ENCODE measurements around the gene SIK3. TPM values are rescaled to one million over a fixed set of nuclear protein-coding genes. Genes with fewer than 3 reads are reported as not detected.

The SIK3 gene
- polyA plus RNA-seq, 1 of the 3 experiments (the other 2 are of a cell fraction), result 5.1 TPM

- Histone ChIP-seq H2AFZ (ENCODE audit: low read depth) (no peak overlapping the region), H3K4me3 (ENCODE audit: low read depth in 2 of 2, low read length in 1 of 2) (peak overlapping the region; percentile 82), H3K9me3 (no peaks in the 10 kb centered on the region), H3K4me2 (peak overlapping the region; percentile 82), H3K36me3 (replicated peaks in 1 of 2; ENCODE audit: control insufficient read depth in 1 of 2, insufficient read depth in 2 of 2, low read length in 1 of 2) (peaks cover 0 to 3% of the 10 kb centered on the region in 2 experiments), H3K9ac (peak overlapping the region; percentile 86), H3K9me2 (no peaks in the 10 kb centered on the region), H4K20me1 (ENCODE audit: insufficient read depth) (peaks cover 29% of the 10 kb centered on the region), H3K4me1 (ENCODE audit: control insufficient read depth in 1 of 2, insufficient read depth in 2 of 2, low read depth in 1 of 2, low read length in 1 of 2) (peaks cover 29 to 30% of the 10 kb centered on the region in 2 experiments), H3K79me2 (ENCODE audit: insufficient read depth) (peaks cover 58% of the 10 kb centered on the region), H3K27ac (ENCODE audit: low read depth in 2 of 2, low read length in 1 of 2) (no peak overlapping the region; a peak in 1 of 4 replicates), H3K27me3 (ENCODE audit: insufficient read depth) (no peaks in the 10 kb centered on the region), H3F3A (replicated peaks; ENCODE audit: insufficient read depth) (peaks cover 7% of the 10 kb centered on the region)
- ChIA-PET CTCF (interaction anchor here (0.5 to 16.5 kb wide), 11 partner anchors 9 to 354 kb away, joined by 3 to 268 read pairs (median 5); partner anchors contain the start of genes APOA1, APOA5 and ZPR1), POLR2A (interaction anchor here (0.6 to 0.8 kb wide), 2 partner anchors 306 to 729 kb away, joined by 3 read pairs; no protein-coding TSS in a partner anchor)
- WGBS (ENCODE audit: low lambda C conversion rate), result 80% methylated on average over 6 of the region's 6 CpGs
- no peak for TF ChIP-seq ZBTB33 (IDR thresholded peaks at IDR 0.05; ENCODE audit: borderline replicate concordance, low read depth)
- no peak for DNase-seq
These were observed 1.2 kb downstream of the SIK3 start for GRCh38 chr11:117097014-117097388.

GRCh38 chr11:117096201-117096991 lies 1.8 kb downstream of the SIK3 start:
- Histone ChIP-seq H3K27ac (ENCODE audit: low read depth in 2 of 2, low read length in 1 of 2) (no peak overlapping the region; a peak in 1 of 4 replicates), H2AFZ (ENCODE audit: low read depth) (no peak overlapping the region), H3F3A (replicated peaks; ENCODE audit: insufficient read depth) (peaks cover 7% of the 10 kb centered on the region), H3K36me3 (replicated peaks in 1 of 2; ENCODE audit: control insufficient read depth in 1 of 2, insufficient read depth in 2 of 2, low read length in 1 of 2) (peaks cover 0 to 3% of the 10 kb centered on the region in 2 experiments), H3K9ac (no peak overlapping the region), H3K4me1 (ENCODE audit: control insufficient read depth in 1 of 2, insufficient read depth in 2 of 2, low read depth in 1 of 2, low read length in 1 of 2) (peaks cover 29 to 30% of the 10 kb centered on the region in 2 experiments), H3K4me3 (ENCODE audit: low read depth in 2 of 2, low read length in 1 of 2) (peak overlapping the region; percentile 82; a peak in 3 of 4 replicates), H3K27me3 (ENCODE audit: insufficient read depth) (no peaks in the 10 kb centered on the region), H4K20me1 (ENCODE audit: insufficient read depth) (peaks cover 29% of the 10 kb centered on the region), H3K79me2 (ENCODE audit: insufficient read depth) (peaks cover 64% of the 10 kb centered on the region), H3K9me2 (no peaks in the 10 kb centered on the region), H3K4me2 (peak overlapping the region; percentile 82), H3K9me3 (no peaks in the 10 kb centered on the region)
- peak; percentile 36 for DNase-seq
- TF ChIP-seq ELF1 (IDR thresholded peaks at IDR 0.05) (no peak), RFX5 (IDR thresholded peaks at IDR 0.05; ENCODE audit: low read length) (no peak), RAD21 (IDR thresholded peaks at IDR 0.05; ENCODE audit: low read length) (0 out of 2 replicates have a peak, but pooled peaks have one; percentile 21), YY1 (IDR thresholded peaks at IDR 0.05; ENCODE audit: low read depth) (0 out of 2 replicates have a peak, but pooled peaks have one; percentile 22), USF2 (IDR thresholded peaks at IDR 0.05; ENCODE audit: borderline replicate concordance, low read depth, low read length) (no peak)
- ChIA-PET POLR2A (interaction anchor here (0.6 kb wide), 1 partner anchor 728 kb away, joined by 3 read pairs; no protein-coding TSS in a partner anchor), CTCF (interaction anchor here (0.5 to 16.5 kb wide), 10 partner anchors 9 to 353 kb away, joined by 3 to 268 read pairs (median 4); partner anchors contain the start of genes APOA5 and ZPR1)
- 63% methylated on average over 6 of the region's 6 CpGs for WGBS (ENCODE audit: low lambda C conversion rate)
